GM12801 (cell line): Measurements from ENCODE around the gene MYOZ3.

Experiments used
- TF ChIP-seq, protein P1 (sequence below): IDR thresholded peaks from one replicate; pipeline ENCODE4 v1.5.1; 2011; ENCODE audit warnings: control low read depth; ENCODE audit not compliant: insufficient read length; ENCODE audit errors: extremely low read depth

MYOZ3 gene

DNA sequence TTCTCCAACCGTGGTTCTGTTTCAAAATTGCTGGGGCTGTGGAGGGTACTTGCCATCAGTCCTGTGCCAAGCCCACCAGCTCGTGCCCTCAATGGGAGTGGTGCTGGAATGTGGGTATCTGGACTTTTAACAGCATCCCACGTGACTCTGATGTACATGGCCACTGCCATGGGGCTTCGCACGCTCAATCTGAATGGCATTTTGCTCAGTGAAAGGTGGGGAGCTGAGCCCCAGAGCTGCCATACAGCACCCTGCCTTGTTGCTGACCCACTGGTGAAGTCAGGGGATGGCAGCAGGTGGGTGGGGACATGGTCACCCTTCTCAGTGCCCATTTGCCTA, 37.2 kb upstream of the MYOZ3 start:
- TF ChIP-seq, protein P1, sequence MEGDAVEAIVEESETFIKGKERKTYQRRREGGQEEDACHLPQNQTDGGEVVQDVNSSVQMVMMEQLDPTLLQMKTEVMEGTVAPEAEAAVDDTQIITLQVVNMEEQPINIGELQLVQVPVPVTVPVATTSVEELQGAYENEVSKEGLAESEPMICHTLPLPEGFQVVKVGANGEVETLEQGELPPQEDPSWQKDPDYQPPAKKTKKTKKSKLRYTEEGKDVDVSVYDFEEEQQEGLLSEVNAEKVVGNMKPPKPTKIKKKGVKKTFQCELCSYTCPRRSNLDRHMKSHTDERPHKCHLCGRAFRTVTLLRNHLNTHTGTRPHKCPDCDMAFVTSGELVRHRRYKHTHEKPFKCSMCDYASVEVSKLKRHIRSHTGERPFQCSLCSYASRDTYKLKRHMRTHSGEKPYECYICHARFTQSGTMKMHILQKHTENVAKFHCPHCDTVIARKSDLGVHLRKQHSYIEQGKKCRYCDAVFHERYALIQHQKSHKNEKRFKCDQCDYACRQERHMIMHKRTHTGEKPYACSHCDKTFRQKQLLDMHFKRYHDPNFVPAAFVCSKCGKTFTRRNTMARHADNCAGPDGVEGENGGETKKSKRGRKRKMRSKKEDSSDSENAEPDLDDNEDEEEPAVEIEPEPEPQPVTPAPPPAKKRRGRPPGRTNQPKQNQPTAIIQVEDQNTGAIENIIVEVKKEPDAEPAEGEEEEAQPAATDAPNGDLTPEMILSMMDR = no peak

DNA sequence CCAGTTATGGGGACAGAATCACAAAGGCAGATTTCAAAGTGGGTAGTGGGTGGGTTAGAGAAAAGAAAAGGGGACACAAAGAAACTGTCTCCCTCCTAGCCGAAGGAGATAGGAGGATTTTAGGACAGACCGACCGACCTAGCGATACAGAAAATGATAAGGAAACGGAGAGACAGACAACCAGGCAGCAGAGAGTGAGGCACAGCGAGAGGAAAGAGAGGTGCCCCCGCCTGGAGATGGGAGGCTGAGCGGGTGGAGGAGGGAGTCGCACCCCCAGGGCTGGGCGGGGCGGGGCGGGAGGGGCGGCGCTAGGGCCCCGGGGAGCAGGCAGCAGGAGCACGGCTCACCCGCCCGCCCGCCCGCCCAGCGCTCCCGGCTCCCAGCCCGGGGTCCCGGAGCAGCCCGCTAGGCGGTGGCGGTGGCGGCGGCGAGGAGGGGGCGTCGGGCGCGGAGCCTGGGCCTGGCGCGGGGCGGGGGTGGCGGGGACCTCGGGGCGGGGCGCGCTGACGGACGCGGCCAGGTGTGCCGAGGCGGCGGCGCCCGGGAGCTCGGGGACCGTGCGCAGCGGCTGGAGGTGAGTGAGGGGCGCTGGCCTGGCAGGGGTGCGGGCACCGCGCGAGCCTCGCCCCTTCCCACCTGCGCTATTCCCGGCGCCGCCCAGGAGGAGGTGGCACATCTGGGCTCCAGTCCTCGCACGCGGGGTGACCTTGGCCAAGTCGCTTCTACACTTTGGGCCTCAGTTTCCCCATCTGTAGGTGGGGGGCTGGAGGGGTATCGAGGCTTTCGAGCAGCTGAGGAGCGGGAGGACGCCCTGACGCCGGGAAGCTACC, 36.5 kb upstream of the MYOZ3 start:
- TF ChIP-seq, protein P1 = no peak

GRCh38 chr5:150625164-150625535, 35.9 kb upstream of the MYOZ3 start:
- TF ChIP-seq, protein P1 = no peak

DNA sequence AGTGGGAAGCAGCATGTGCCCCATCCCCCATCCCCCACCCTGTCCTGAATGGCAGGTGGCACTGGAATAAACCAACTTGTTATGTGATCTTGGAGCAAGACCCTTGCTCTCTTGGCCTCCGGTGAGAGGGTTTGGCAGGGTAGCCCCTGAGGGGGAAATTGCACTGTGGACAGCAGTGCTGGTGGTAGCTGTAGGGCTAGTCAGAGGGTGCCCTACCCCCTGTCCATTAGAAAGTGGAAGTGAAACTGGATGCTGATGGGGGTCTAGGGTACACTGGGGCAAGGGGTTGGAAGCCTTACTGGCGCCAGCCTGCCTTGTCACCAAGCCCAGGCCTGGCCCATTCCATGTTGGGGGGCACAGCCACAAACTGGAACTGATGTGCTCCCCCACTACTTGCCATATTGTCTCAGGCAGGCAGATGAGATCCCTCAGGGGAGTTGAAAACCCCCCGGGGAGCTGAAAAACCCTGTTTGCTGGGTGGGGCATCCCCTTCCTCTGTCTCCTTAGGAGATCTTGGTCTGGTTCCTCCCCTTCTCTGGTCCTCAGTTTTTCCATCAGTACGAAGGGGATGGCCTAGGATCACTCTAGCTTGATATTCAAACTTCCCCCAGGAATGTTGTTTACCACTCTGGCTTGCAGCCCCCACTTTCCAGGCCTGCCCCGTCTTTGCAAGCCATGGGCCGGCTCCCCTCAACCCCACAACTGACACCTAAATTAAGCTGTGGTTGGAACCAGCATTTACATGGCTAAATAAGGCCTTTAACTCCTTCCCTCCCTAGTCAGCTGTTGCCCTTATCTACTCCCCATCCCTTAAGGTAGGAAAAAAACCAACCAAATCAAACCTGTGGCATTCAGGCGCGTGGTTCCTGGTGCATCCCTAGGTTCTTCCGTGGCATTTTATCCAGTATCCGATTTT, 35.0 kb upstream of the MYOZ3 start:
- TF ChIP-seq, protein P1 = no peak

GRCh38 chr5:150626853-150627276, 34.2 kb upstream of the MYOZ3 start:
- TF ChIP-seq, protein P1 = no peak

- TF ChIP-seq, protein P1 = no peak
These were observed 33.1 kb upstream of the MYOZ3 start for GRCh38 chr5:150627731-150628545.
